ENCODE data around the gene USF2. TPM values are rescaled to one million over a fixed set of nuclear protein-coding genes. Genes with fewer than 3 reads are reported as not detected.

USF2 gene
- polyA plus RNA-seq, 1 donor, result 174 TPM

DNA sequence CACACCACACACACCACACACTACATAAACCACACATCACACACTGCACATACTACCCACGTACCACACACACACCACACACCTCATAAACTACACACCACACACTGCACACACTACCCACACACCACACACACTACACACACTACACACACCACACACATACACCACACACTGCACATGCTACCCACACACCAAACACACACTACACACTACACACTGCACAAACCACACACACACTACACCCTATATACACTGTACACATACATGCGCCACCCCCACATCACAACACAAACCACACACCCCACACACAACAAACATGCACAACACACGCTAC, 28.7 kb downstream of the USF2 start:
- no peak for DNase-seq

DNA sequence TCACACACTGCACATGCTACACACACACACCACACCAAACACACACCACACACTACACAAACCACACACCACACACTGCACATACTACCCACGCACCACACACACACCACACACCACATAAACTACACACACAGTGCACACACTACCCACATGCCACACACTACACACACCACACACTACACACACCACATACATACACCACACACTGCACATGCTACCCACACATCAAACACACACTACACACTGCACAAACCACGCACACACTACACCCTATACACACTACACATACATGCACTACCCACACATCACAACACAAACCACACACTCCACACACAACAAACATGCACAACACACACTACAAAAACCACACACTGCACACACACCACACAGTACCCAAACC, 29.2 kb downstream of the USF2 start:
- no peak for DNase-seq

DNA sequence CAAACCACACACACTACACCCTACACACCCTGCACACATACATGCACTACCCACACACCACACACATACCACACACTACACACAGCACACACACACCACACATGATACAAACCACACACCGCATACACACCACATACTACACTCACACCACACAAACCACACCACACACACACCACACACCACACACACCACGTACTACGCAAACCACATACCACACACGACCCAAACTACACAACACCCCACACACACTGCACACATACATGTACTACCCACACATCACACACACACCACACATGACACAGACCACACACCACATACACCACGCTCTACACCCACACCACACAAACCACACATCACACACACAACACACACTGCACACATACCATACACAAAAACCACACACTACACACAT, 29.8 kb downstream of the USF2 start:
- no peak for DNase-seq

DNA sequence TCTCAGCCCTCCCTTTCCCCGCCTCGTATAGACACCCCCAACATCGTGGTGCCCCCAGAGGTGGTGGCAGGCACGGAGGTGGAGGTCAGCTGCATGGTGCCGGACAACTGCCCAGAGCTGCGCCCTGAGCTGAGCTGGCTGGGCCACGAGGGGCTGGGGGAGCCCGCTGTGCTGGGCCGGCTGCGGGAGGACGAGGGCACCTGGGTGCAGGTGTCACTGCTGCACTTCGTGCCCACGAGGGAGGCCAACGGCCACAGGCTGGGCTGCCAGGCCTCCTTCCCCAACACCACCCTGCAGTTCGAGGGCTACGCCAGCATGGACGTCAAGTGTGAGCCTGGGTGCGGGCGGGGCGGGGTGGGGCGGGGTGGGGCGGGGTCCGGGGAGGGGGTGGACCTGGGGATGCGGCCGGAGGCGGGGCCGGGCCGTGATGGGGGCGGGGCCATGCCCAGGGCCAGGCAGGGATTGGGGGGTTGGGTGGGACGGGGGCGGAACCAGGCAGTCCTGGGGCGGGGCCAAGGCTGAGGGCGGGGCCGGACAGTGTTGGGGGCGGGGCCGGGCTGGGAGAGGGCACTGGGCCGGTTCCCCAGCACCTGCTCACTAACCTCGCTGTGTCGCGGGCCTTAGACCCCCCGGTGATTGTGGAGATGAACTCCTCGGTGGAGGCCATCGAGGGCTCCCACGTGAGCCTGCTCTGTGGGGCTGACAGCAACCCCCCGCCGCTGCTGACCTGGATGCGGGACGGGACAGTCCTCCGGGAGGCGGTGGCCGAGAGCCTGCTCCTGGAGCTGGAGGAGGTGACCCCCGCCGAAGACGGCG, 31.0 kb downstream of the USF2 start:
- DNase-seq, result no peak

DNA sequence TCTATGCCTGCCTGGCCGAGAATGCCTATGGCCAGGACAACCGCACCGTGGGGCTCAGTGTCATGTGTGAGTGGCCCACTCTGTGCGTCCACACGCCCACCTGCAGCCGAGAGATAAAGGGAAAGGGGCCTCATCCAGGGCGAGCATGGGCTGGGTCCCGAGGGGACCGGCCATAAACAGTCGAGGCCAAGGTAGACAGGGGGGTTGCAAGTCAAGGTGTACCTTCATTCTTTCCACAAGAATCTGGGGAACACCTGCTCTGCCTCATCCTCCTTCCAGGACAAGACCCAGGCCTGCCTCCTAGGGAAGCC, 31.5 kb downstream of the USF2 start:
- no peak for DNase-seq

DNA sequence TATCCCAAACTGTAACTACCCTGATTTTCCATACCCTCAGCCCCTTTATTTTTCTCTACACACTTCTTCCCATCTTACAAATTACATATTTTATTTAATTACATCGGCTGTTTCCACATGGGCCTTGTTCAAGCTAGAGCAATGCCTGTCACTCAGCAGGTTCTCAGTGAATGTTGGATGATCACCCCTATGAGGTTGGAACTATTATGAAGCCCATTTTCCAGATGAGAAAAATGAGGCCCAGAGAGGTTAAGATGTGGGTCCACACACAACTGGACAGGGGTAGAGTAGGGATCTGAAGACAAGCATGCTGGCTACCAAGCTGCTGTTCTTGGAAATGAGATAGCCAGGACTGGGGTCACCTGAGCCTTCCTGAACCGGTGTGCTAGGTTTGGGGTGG, 33.2 kb downstream of the USF2 start:
- DNase-seq, result no peak

DNA sequence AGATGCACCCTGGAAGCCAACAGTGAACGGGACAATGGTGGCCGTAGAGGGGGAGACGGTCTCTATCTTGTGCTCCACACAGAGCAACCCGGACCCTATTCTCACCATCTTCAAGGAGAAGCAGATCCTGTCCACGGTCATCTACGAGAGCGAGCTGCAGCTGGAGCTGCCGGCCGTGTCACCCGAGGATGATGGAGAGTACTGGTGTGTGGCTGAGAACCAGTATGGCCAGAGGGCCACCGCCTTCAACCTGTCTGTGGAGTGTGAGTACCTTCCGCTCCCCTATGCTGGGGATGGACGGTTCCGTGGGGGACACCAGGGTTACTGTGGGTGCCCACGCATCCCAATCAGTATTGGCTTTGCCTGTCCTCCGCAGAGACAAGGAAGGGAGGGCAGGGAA, 33.7 kb downstream of the USF2 start:
- no peak for DNase-seq

DNA sequence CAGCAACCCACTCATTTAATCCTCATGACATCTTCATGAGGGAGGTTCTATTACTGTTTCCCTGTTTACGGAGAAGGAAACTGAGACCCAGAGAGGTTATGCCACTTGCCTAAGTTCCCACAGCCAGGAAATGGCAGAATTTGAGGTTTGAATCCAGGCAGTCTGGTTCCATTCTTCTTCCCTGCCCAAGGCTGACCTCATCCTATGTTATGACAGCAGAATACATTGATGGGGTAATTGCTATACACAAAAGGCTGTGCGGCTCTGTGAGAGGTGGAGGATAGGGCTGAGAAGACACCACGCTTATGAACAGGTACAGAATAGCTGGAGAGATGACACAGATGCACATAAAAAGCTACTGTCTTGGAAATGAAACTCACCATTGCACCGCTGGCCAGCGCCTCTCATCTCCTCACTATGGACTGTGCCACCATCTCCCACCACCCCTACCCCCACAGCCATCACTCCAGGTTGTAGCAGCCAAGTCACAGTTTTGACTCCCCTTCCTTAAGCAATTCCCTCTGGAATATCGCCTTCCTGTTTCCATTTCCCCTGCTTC, 34.7 kb downstream of the USF2 start:
- DNase-seq, result no peak

DNA sequence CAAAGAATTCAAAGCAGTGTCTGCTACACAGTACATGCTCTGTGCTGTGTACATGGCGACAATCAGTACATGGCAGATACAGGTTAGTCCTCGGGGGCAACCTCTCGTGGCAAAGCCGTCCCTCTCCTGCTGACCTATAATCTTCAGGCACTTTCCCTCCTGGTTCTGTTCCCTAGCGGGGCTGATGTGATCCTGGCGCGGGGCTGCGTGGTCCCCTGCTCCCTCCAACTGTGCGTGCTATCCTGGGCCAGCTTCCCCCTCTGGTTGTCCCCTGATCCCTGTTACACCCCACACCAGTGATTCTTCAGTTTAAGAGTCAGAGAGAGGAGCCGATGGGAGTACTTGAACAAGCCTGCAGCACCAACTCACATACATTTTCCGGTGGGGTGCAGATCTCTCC, 35.3 kb downstream of the USF2 start:
- no peak for DNase-seq

DNA sequence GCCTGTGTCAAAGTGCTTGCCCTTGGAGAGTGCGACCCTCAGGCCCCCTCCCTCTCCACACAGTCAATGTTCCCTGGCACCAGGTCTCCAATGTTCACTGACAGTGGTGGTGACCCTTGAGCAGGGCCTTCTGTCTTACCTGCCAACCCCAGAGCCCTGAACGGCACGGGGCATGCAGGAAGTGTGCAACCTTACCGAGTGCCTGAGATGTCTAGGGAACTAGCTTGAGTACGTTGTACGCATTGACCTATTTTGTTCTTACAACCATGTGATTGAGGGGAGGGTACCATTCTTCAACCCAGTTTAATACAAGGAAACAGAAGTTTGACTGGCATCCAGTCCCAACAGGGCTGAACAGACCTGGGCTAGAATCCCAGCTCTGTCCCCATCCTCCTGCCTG, 36.4 kb downstream of the USF2 start:
- DNase-seq, result no peak

DNA sequence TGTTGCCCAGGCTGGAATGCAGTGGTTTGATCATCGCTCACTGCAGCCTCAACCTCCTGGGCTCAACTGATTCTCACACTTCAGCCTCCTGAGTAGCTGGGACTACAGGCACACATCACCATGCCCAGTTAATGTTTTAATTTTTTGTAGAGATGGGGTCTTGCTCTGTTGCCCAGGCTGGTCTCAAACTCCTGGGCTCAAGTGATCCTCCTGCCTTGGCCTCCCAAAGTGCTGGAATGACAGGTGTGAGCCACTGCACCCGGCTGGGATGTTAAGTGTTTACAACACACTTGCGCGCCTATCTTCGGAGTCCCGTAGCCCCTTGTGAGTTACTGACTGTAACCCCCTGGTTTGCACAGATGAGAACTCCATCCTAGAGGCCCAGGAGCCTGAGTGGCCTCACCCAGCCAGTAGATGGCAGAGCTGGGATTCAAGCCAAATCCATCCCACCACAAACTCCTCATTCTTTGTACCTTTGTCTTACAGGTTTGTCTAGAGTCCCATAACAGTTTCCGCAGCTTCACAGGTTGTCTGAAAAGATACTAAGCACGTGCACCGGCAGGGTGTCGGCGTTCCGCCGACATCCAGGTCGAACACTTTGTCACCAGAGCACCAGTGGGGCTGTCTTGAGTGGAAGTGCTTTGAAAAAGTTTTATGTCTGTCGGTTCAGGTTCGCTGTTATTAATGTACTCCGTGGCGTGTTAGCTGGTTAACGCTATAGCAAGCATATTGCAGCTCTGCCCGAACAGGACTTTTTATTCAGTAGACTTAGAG, 37.9 kb downstream of the USF2 start:
- no peak for DNase-seq

DNA sequence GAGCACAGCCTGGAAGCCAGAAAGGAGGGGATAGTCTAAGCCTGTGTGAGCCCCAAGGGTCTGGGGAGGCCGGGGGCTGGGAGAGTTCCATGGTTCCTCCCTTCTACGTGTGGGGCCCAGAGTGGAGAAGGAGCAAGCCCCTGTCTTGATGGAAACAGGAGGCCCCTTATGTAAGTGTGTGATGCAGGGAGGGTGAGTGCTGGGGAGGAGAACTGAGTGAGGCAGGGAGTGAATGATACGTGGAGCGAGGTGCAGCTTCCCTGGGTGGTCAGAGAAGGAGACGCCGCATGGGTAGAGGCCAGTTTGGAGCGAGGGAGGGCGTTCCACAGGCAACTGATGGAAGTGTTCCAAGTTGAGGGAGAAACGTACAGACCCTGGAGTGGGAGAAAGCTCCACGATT, 39.2 kb downstream of the USF2 start:
- DNase-seq, result no peak

DNA sequence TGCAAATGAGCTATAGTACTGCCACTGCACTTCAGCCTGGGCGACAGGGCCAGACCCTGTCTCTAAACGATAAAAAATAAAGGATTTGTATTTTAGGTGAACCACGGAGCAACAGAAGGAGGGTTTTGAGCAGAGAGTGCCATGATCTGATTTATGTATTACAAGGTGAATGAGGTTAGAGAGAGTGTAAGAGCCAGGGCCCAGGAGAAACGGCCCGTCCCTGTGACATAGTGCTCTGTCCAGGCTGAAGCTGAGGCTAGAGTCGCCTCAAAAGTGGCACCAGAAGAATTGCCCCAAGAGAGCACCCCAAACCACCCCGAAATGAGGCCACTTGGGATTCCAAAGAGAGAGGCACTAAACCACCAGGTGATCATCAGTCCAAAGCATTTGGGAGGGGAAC, 40.1 kb downstream of the USF2 start:
- no peak for DNase-seq

DNA sequence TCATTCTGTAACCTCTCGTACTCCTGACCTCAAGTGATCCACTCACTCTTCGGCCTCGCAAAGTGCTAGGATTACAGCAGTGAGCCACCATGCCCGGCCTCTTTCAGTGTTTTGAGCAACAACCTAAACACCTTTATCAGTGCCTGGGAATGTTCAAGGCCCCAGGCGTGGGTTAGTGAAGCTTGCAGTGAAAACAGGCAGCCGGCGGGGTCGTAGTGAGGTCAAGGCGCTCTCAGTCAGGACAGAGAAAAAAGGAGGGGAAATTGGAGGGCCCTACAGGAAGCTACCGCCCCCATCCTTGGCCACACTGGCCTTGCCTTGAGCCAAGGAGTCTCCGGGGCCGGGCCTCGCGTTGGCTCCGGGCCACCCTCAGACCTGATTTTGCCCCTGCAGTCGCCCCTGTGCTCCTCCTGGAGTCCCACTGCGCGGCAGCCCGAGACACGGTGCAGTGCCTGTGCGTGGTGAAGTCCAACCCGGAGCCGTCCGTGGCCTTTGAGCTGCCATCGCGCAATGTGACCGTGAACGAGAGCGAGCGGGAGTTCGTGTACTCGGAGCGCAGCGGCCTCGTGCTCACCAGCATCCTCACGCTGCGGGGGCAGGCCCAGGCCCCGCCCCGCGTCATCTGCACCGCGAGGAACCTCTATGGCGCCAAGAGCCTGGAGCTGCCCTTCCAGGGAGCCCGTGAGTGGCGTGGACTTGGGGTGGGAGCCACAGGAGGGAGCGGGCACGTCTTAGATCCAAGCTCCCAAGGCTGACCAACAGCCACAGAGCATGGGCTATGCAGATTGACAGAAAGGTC, 40.9 kb downstream of the USF2 start:
- peak; percentile 80 for DNase-seq

DNA sequence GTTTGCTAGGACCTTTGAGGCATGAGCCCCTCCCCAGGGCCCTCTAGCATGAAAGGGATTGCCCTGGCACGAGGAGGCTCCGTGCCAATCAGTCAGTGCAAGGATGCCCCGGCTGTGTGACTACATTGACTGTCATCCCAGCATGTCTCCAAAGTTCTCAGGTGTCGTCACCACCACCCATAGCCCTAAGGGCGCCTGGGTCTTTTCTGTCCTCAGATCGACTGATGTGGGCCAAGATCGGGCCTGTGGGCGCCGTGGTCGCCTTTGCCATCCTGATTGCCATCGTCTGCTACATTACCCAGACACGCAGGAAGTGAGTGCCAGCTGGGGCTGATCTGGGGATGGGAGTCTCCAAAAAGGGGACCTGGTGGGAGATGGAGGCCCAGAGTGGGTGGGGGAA, 41.6 kb downstream of the USF2 start:
- DNase-seq, result no peak

DNA sequence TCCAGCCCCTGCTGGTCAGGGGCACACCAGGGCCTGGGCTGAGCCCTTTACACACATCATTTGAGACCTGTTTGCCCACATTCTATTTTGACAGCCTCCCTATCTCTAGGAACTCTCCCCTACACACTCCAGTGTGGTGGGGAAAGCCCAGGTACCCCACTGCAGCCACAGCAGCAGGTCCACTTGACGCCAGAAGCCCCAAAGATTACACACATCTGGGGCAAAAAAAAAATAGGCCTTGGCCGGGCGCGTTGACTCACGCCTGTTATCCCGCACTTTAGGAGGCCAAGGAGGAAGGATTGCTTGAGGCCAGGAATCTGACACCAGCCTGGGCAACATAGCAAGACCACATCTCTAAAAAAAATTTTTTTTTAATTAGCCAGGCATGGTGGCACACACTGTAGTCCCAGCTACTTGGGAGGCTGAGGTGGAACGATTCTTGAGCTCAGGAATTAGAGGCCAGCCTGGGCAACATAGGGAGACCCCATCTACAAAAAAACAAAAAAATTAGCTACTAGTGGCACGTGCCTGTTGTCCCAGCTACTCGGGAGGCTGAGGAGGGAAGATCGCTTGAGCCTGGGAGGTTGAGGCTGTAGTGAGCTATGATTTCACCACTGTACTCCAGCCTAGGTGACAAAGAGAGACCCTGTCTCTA, 42.2 kb downstream of the USF2 start:
- DNase-seq, result no peak

DNA sequence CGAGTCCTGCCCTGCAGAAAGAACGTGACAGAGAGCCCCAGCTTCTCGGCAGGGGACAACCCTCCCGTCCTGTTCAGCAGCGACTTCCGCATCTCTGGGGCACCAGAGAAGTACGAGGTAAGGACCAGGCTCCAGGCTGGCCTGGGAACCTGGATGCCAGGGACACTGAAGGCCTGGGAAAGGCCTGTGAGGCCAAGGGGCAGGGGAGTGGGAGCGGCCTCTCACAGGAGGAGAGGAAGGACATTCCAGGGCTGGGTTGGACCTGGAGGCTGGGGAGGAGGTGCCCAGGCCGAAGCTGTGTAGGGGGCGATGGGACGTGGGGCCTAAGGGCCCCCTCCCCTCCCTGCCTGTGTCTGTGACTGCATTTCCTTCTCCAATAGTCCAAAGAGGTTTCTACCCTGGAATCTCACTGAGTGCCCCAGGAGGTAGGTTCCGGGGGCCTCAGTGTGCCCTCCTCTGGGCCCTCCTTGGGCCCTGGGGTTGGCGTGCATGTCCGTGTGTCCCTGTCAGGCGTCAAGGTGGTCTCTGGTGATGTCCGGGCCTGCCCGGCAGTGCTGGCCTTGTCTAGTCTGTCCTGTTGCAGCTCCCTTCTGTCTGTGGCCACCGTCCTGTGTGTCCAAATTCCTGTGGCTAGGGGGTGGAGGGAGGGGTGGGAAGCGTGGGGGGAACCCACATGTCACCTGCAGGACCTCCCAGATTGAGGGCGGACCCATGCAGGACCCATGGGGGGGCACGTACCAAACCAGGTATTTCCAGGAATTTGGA, 43.3 kb downstream of the USF2 start:
- DNase-seq, result no peak

DNA sequence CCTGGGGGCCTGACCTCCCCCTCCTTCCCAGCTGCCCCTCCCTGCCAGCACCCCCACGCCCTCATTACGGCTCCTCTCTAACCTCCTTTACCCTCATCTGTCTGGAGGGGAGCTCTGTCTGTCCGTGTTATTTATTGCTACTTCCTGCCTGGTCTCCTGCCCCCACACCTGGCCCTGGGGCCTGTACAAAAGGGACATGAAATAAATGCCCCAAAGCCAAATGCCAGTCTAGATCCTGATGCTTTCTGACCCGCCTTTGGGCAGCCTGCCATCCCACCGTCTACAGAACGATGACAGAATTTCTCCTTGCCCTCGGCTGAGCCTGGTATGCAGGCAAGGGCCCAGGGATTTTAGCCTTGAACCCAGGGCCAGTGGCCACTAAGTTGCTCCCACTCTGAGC, 44.8 kb downstream of the USF2 start:
- no peak for DNase-seq

DNA sequence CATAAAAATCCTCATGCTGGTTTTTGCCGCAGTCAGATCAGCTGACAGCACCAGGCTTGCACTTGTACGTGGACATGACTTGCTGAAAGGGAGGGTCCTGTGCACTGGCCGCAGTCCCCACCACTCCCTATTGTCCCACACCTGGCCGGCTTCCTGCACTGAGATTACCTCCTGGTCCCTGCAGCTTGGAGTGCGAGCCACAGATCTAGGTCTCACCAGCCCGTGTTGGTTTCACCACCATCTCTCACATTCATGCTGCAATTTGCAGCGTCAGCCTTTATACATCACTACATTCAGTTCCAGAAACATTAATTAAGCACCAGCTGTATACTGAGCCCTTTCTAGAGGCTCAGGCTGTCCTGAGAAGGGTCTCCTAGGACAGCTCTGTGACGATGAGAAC, 45.3 kb downstream of the USF2 start:
- DNase-seq, result no peak

DNA sequence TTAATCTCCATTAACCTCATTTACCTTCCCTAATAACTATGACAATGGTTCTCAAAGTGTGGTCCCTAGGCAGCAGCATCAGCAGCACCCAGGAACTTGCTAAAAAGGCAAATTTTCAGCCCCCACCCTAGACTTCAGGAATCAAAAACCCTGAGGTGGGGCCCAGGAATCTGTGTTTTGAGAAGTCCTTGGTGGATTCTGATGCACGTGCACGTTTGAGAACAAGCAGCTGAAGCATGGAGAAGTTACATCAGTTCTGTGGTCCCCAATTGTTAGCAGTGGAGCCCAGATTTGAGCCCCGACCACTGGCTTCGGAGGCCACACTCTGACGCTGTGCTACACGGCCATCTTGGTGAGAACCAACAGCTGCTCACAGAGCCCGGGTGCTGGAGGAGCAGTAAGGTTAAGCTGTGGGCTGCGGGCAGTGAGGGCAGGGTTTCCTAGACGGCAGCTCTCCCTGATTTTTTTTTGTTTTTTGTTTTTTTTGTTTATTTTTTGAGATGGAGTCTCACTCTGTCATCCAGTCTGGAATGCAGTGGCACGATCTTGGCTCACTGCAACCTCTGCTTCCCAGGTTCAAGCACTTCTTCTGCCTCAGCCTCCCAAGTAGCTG, 46.2 kb downstream of the USF2 start:
- no peak for DNase-seq

DNA sequence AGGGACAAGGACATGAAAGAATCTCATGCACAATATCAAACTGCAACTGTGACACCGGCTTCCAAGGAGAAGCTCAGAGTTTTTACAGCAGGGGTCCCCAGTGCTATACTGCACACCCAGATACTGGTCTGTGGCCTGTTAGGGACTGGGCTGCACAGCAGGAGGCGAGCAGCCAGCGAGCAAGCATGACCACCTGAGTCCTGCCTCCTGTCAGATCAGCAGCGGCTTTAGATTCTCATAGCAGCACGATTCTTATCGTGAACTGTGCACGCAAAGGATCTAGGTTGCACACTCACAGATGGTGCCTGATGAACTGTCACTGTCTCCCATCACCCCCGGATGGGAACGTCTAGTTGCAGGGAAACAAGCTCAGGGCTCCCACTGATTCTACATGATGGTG, 47.1 kb downstream of the USF2 start:
- DNase-seq, result no peak
